Breast epithelium (tissue), 4 donors: ENCODE data around the gene PDE10A. TPM values are rescaled to one million over a fixed set of nuclear protein-coding genes. Genes with fewer than 3 reads are reported as not detected.
"Not testable (repeated sequence)": the region's sequence is repeated elsewhere in the genome, so short reads cannot be mapped to it uniquely, and the experiment has no call there.

Experiments used
- DNase-seq, 2 donors: peaks; one replicate each; pipeline ENCODE4 v3.0.0-alpha.2; 2019; ENCODE audit warnings: low spot score in 2 of 2
- H3K27ac ChIP-seq, 2 donors: fragments of 200-600 bp; sonication (generic) in 1 of 2; one replicate each; pipeline ENCODE4 v1.5.1; 2016 to 2019; ENCODE audit warnings: mild to moderate bottlenecking in 1 of 2
- H3K27me3 ChIP-seq, 2 donors: fragments of 200-600 bp; sonication (generic) in 1 of 2; one replicate each; pipeline versions ENCODE4 v1.5.1 to v1.6.0; 2017 to 2019; ENCODE audit warnings: control low read depth in 1 of 2, mild to moderate bottlenecking in 1 of 2
- H3K36me3 ChIP-seq: fragments of 200-600 bp; one replicate; pipeline ENCODE4 v1.5.1; 2019
- H3K4me1 ChIP-seq, 2 donors: fragments of 200-600 bp; sonication (generic); one replicate each; pipeline ENCODE4 v1.5.1; 2016 to 2019; ENCODE audit warnings: control low read depth in 1 of 2
- H3K4me3 ChIP-seq, 3 donors: fragments of 200-600 bp; sonication (generic); 1 replicate in 2 of 3; 2 replicates in 1 of 3; pipeline ENCODE4 v1.5.1; 2016 to 2019; ENCODE audit warnings: mild to moderate bottlenecking in 3 of 3, moderate library complexity in 2 of 3
- H3K9me3 ChIP-seq, 2 donors: fragments of 200-600 bp; sonication (generic) in 1 of 2; one replicate each; pipeline ENCODE4 v1.5.1; 2016 to 2019; ENCODE audit warnings: control low read depth in 1 of 2
- CTCF ChIP-seq, 3 donors: fragments of 450-650 bp; IDR thresholded peaks; one replicate each; pipeline ENCODE4 v1.5.1; 2016 to 2017; ENCODE audit warnings: antibody characterized with exemption in 3 of 3, mild to moderate bottlenecking in 3 of 3, moderate library complexity in 3 of 3
- POLR2A ChIP-seq: fragments of 450-650 bp; IDR thresholded peaks from one replicate; pipeline ENCODE4 v1.6.1; 2016; ENCODE audit warnings: antibody characterized with exemption, mild to moderate bottlenecking, moderate library complexity
- POLR2AphosphoS5 ChIP-seq, 3 donors: sonication (generic); formaldehyde crosslinking; IDR thresholded peaks; one replicate each; pipeline ENCODE4 v1.6.1; 2017; ENCODE audit warnings: antibody characterized with exemption in 3 of 3
- intact Hi-C: fragments of 100-400 bp; cut with DNase I; formaldehyde crosslinking; loops from one replicate; pipeline ENCODE4 v1.15.1; 2023; ENCODE audit warnings: low total_unique reads
- total RNA-seq, 3 donors: library from RNA; depleted of rRNA; stranded (reverse); fragments of >200 nt; gene quantifications; one replicate each; pipeline ENCODE4 v1.1.0, GENCODE V29; 2016

PDE10A gene
- total RNA-seq, 3 donors from 2014 or later: 2.7 to 22.0 (median 12.6) TPM

- Histone ChIP-seq H3K9me3 (no peaks in the 10 kb centered on the region), H3K27me3 (no peaks in the 10 kb centered on the region), H3K36me3 (no peaks in the 10 kb centered on the region), H3K27ac (no peak overlapping the region), H3K4me3 (no peak overlapping the region), H3K4me1 (no peaks in the 10 kb centered on the region)
- intact Hi-C loops: no loop called here
- TF ChIP-seq CTCF (IDR thresholded peaks at IDR 0.05) (no peak), POLR2A (no peak), POLR2AphosphoS5 (IDR thresholded peaks at IDR 0.05) (no peak)
- no peak for DNase-seq
Measured at GRCh38 chr6:165571068-165571682, 91.9 kb downstream of the PDE10A start.

- Histone ChIP-seq H3K36me3 (no peaks in the 10 kb centered on the region), H3K9me3 (no peaks in the 10 kb centered on the region), H3K27ac (no peak overlapping the region), H3K4me3 (no peak overlapping the region), H3K27me3 (no peaks in the 10 kb centered on the region), H3K4me1 (no peaks in the 10 kb centered on the region)
- TF ChIP-seq CTCF (IDR thresholded peaks at IDR 0.05): no peak
- TF ChIP-seq POLR2AphosphoS5 (IDR thresholded peaks at IDR 0.05): no peak
- TF ChIP-seq POLR2A: no peak
- no peak for DNase-seq
- intact Hi-C loops: no loop called here
Measured at GRCh38 chr6:165568326-165568725, 94.7 kb downstream of the PDE10A start.

GRCh38 chr6:165566088-165566828 is 96.8 kb downstream of the PDE10A start:
- DNase-seq: no peak
- intact Hi-C loops: no loop called here
- Histone ChIP-seq H3K9me3 (no peaks in the 10 kb centered on the region), H3K27me3 (no peaks in the 10 kb centered on the region), H3K4me3 (no peak overlapping the region), H3K27ac (no peak overlapping the region), H3K4me1 (no peaks in the 10 kb centered on the region), H3K36me3 (no peaks in the 10 kb centered on the region)
- TF ChIP-seq POLR2A (no peak), POLR2AphosphoS5 (IDR thresholded peaks at IDR 0.05) (no peak), CTCF (IDR thresholded peaks at IDR 0.05) (no peak)

- intact Hi-C loops: no loop called here
- Histone ChIP-seq H3K27ac (no peak overlapping the region), H3K4me3 (no peak overlapping the region), H3K27me3 (no peaks in the 10 kb centered on the region), H3K9me3 (no peaks in the 10 kb centered on the region), H3K36me3 (no peaks in the 10 kb centered on the region), H3K4me1 (no peaks in the 10 kb centered on the region)
- DNase-seq: no peak
- TF ChIP-seq CTCF (IDR thresholded peaks at IDR 0.05) (no peak), POLR2A (no peak), POLR2AphosphoS5 (IDR thresholded peaks at IDR 0.05) (no peak)
Measured at GRCh38 chr6:165562421-165563090, 100.5 kb downstream of the PDE10A start.

GRCh38 chr6:165559632-165560031 is 103.4 kb downstream of the PDE10A start:
- DNase-seq: no peak
- TF ChIP-seq POLR2A (no peak), CTCF (IDR thresholded peaks at IDR 0.05) (no peak), POLR2AphosphoS5 (IDR thresholded peaks at IDR 0.05) (no peak)
- no peaks in the 10 kb centered on the region for H3K9me3 ChIP-seq
- H3K27ac ChIP-seq: no peak overlapping the region
- no peaks in the 10 kb centered on the region for H3K4me1 ChIP-seq
- no peak overlapping the region for H3K4me3 ChIP-seq
- H3K36me3 ChIP-seq: no peaks in the 10 kb centered on the region
- no peaks in the 10 kb centered on the region for H3K27me3 ChIP-seq
- intact Hi-C loops: no loop called here

GRCh38 chr6:165558097-165558496 is 104.9 kb downstream of the PDE10A start:
- H3K9me3 ChIP-seq, DNase-seq, H3K36me3 ChIP-seq, H3K4me3 ChIP-seq, H3K27me3 ChIP-seq, intact Hi-C loops, H3K4me1 ChIP-seq, H3K27ac ChIP-seq: not testable (repeated sequence)
